Ramos (cell line): ENCODE measurements around the gene MYOZ3.

Experiments
- in situ Hi-C: fragments of 300-500 bp; cut with MboI; formaldehyde crosslinking; loops from one replicate; pipeline ENCODE4 v1.14.3; 2022; ENCODE audit warnings: low sequenced_read_pairs; ENCODE audit not compliant: unreplicated experiment

Gene MYOZ3

DNA sequence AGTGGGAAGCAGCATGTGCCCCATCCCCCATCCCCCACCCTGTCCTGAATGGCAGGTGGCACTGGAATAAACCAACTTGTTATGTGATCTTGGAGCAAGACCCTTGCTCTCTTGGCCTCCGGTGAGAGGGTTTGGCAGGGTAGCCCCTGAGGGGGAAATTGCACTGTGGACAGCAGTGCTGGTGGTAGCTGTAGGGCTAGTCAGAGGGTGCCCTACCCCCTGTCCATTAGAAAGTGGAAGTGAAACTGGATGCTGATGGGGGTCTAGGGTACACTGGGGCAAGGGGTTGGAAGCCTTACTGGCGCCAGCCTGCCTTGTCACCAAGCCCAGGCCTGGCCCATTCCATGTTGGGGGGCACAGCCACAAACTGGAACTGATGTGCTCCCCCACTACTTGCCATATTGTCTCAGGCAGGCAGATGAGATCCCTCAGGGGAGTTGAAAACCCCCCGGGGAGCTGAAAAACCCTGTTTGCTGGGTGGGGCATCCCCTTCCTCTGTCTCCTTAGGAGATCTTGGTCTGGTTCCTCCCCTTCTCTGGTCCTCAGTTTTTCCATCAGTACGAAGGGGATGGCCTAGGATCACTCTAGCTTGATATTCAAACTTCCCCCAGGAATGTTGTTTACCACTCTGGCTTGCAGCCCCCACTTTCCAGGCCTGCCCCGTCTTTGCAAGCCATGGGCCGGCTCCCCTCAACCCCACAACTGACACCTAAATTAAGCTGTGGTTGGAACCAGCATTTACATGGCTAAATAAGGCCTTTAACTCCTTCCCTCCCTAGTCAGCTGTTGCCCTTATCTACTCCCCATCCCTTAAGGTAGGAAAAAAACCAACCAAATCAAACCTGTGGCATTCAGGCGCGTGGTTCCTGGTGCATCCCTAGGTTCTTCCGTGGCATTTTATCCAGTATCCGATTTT lies 35.0 kb upstream of the MYOZ3 start:
- in situ Hi-C loops, result no loop called here

DNA sequence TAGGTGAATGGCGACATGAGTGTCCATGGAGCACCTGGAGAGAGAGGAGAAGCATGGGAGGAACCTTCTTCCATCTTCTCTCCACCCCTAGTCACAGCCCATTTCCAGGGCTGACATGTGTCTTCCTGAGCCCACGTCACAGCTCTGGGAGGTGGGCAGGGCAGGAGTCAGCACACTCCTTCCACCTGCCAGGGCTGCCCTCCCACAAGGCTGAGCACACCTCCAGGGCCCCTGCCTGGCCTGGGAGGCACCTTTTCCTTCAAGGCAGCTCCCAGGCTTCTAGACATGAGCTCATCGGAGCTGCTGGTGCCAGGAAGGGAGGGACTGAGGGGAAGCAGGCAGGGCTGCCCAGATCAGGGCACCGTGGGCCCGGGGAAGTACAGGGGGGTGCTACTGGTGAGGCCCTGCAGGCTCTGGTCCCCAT lies 34.2 kb upstream of the MYOZ3 start:
- in situ Hi-C loops, result no loop called here

DNA sequence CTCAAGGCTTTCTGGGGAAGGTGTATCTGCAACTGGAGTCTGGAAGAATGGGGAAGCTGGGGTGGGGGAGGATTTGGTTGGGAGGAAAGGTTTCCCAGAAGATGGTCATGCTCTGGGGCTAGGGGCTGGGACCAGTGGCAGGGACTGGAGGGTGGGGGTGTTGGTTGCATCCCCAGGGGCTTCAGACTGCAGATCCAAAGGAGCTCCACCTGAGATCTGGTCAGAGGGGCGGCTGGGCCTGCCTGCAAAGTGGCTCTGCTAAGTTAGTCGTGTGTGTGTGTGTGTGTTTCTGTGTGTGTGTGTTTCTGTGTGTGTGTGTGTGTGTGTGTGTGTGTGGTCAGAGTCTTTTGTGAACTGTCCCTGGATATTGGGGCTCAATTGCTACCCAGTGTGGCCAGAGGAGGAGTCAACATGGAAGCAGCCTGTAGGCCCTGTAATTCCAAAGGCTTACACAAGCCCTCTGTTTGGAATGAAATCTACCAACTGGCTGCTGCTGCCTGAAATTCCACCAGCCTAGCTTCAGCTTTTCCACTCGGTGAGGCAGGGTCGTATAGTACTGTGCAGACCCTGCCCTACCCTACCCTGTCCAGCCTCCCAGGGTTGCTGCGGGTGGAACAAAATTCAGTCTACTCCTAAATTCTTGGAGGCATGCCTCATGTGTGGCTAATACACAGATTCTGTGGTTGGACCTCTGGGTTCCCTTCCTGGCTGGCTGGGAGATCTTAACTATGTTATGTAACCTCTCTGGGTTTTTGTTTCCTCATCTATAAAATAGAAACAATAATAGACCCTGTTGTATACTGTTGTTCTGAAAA lies 33.1 kb upstream of the MYOZ3 start:
- in situ Hi-C loops, result no loop called here

DNA sequence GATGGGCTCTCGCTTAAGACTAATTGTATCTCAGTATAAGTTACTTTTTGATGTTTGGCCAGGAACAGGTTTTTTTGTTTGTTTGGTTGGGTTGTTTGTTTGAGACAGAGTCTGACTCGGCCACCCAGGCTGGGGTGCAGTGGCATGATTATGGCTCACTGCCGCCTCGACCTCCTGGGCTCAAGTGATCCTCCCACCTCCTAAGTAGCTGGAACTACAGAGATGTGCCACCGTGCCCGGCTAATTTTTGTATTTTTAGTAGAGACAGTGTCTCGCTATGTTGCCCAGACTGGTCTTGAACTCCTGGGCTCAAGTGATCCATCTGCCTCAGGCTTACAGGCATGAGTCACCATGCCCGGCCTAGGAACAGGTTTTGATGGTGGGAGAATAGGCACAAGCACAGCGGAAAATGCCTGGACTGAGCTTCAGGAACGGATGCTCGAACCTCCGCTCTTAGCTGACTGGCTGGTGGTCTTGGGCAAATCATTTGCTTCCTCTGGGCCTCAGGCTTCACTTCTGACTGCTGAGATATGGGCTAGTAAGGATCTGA lies 32.0 kb upstream of the MYOZ3 start:
- in situ Hi-C loops, result no loop called here

DNA sequence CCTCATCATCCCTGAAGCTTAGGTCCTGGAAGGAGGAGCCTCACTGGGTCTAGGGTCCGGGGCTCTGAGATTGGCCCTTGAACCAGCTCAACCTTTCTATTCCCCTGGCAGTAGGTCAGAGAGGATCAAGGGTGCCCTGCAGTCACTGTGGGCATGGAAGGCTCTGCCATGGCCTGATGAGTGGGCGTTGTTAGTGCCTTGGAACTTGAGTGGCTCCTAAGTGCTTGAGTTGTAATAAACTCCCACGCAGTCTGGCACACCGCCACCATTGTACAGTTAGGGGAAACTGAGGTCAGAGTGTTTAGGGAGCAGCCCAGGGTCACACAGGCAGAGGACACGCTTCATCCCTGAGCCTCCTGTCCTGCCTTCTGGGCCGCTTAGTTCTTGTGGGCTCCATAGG lies 31.0 kb upstream of the MYOZ3 start:
- in situ Hi-C loops, result no loop called here

DNA sequence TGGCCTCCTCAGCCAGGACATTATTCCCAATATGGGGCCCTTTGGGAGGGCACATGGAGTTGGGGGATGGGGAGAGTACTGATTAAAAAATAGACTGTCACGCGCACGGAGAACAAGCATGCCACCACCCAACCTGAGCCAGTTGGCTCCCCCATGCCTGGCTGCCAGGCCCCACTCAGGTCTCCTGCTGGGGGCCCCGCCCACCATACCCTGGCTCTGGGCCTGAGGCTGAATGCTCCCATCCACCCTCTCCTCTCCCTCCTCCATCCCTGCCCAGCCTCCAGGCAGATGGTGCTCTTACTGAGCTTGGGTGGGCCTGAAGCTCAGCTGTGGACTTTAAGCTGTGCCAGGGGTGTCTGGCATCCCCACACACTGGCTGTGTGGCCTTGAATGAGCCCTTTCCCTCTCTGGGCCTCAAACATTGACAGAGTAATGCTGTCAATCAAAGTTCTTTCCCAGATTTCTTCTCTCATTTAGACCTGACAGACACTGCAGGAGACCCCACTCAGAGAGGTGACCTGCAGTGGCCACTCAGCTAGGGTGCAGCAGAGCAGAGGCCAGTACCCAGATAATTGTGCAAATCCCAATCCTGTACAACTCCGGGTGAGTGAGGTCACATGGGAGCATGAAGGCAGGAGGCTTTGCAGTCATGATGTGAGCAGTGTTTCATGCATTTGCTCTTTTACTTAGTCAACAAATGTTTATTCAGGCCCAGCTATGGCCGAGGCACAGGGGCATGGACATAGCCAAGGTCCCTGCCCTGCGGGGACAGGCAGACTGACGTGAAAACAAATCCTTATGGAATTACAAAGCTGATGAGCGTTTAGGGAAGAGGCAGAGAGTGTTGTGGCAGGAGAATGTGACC lies 30.4 kb upstream of the MYOZ3 start:
- in situ Hi-C loops, result no loop called here

DNA sequence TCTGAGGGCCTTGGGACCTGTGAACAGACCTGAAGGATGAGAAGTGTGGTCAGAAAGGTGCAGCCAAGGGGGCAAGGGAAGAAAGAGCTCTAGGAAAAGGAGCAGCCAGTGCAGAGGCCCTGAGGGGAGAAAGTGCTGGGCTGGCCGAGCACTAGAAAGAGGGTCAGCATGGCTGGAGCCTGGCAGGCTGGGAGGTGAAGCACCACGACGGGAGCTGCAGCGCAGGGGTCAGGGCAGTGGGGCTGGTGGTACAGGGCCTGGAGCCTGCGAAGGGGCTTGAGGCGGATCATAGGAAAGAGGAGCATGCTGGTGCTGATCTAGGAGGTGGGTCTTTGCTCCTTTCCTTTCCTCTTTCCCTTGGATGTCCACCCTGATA lies 29.7 kb upstream of the MYOZ3 start:
- in situ Hi-C loops, result no loop called here

DNA sequence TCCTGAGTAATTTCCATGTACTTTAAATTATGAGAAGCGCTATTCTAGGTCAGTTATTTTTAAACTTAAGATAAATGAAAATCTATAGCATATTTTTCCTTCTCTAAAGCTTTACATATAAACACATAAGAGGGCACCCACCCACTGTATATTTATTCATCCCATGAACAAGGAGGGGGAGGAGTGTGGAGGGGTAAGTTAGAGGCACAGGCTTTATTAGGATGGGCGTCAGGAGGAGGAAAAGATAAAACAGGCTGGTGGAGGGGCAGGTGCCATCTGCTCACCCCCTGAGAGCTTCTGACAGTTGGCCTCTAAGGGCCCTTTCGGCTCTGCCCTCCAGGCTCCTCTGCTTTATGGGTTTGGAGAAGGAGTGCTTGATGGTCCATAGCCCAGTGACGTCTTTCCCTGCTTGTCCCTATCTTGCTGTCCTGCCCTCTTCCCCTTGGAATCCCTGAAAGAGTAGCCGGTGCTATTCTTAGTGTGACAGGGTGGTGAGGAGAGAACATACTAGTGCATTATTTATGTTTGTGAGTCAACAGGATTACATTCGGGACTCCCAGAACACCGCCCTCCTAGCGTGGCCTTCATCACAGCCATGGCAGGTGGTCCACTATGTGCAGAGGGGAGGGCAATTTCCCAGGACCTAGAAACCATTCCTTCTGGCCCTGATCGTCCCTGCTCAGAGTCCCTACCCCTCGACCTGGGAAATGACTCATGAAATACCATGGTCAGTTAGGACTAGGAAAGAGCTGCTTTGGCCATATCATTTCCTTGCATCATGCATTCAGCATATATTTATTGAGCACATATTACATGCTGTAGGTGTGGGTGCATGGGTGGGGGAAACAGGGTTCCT lies 28.5 kb upstream of the MYOZ3 start:
- in situ Hi-C loops, result no loop called here

DNA sequence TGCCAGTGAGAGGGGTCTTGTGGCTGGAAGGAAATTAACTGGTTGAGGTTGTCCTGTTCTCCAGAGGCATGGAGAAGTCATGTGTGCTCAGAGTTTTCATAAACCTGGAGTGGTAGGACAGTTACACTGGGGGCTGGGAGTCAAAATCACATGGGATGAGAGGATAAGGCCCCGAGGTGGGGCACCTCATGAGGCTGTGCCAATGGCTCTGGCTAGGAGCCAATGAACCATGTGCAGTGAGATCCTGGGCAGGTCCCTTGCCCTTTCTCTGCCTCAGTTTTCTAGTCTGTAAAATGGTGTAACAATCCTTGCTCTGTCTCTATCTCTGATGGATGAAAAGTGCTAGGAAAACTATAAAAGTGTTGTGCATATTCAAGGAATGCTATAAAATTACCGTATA lies 27.6 kb upstream of the MYOZ3 start:
- in situ Hi-C loops, result no loop called here

DNA sequence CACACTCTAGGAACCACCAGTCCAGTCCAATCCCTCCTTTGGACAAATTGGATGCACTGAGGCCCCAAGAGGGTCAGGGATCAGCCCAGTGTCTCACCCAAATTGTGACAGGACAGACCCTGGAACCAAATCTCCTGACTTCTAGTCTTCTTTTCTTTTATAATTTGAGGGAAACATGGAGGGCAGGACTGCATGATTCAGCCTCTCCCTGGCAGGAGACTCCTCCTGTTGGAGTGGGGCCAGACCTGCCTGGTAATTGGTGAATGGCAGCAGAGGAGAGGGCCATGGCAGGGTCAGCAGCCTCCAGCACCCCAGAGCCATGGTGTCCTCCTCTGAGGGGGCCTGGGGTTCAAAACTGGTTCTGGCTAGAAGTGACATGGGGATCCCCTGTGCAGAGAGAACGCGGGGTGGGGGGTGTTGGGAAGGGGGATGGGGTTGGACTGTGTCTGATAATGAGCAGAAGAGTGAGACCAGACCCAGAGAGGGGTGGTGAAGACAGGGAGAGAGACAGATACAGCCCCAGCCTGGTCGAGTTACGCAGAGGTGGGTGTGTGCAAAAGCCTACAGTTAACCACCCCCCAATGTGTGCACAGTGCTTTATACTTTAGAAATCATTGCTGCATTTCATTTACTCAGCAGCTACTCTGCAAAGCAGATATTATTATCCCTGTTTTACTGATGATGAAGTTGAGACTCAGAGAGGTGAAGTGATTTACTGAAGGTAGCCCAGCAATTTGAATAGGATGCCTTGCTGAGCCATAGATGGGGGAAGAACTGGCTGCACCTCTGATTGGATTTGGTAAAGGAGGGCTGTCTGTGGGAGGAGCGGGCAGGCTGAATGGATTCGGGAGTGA lies 24.4 kb upstream of the MYOZ3 start:
- in situ Hi-C loops, result no loop called here

DNA sequence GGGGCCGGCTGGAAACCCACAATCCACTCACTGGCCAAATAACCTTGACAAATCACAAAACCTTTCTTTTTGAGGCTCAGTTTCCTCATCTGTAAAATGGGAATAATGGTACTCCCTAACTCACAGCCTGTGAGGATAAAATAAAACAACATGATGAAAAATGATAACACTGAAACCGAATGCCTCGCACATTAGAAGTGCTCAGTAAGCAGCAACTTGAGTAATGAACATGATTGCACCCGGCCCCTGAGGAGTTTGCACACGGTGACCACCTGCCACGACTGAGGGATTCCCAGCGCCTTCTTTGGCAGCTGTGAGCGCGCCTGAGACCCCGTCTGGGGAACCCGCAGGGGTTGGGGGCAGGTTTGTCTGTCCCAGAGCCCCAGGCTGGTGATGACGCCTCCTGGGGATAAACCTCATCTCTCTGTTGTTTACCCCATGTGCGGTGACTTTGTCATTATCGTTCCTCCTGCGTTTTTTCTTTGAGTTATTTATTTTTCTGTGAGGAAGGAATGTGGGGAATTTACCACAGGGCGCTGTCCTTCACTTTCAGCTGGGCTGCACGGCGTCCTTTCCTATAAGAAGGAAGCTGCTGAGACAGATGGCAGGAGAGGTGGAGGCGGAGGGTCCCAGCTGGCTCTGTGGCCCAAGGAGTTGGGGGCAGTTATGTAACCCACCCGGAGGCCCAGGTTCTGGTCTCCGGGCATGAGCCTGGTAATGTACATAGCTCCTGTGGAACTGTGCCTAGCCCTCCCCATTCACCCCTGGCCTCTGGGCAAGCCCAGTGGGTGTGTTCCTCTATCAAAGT lies 23.6 kb upstream of the MYOZ3 start:
- in situ Hi-C loops, result no loop called here

DNA sequence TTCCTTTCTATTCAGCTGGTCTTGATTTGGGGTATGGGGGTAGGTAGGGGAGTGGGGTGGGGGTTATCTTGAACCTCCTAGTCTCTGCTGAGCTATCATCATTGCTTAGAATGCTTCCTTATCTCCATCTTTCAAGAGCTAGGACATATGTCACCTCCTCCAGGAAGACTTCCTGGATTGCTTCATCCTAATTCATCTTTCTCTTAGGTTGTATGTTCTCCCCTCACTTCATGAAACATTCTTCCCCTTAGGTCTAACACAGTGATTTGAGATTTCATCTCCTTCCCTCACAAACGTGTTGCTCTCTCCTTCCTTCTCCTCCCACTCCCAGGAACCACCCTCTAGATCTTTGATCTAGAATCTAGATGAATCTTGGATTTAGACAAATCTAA lies 23.0 kb upstream of the MYOZ3 start:
- in situ Hi-C loops, result no loop called here

DNA sequence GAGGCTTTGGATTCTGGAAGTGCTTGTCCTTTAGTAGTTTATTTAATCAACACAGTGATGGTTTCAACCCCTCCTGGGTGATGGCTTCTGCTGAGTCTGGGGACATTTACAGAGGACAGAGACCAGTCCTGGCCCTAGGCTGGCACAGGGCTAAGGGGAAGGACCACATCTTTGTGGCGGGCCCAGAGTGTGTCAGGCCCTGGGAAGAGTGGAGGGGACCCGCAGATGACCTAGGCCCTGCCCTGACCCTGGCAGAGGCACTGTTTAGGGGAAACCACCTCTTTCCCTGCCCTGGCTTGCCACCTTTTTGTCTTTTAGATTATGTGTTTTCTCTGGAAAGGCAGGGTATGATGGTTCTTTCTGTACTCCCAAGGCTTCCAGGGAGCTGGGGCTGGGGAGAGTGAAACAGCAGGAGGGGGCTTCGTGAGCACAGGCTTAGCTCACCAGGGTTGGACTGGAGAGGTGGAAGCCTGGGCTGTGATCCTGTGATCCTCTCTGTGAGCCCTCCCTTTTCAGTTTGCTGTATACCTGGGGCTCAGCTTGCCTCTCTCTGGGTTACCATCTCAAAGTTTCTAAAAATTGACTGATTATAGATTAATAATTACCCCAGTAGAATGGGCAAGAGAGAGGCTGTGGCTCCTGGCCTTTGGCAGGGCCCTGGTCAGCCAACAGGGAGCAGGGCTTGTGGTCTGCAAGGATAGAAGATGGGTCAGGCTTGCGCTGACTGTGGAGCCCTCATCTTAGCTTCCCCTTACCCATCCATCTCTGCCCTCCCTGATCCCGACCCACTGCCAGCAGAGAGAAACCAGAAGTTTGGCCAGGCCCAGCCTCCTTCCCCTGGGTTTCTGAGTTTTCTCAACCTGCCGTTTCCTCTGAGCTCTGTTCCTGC lies 22.3 kb upstream of the MYOZ3 start:
- in situ Hi-C loops, result no loop called here

DNA sequence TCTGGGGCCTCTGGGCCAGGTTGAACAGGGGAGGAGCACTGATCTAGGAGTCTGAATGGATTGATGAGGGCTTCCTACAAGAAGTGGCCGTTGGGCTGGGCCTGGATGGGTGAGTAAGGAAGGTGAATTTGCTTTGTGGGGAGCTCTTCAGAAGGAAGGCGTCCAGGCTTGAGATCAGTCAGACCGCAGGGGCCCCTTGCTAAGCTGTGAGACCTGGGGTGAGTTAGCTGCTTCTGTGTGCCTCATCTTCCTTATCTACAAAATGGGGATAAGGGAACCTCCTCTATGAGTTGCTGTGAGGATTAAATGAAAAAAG lies 21.7 kb upstream of the MYOZ3 start:
- in situ Hi-C loops, result no loop called here

DNA sequence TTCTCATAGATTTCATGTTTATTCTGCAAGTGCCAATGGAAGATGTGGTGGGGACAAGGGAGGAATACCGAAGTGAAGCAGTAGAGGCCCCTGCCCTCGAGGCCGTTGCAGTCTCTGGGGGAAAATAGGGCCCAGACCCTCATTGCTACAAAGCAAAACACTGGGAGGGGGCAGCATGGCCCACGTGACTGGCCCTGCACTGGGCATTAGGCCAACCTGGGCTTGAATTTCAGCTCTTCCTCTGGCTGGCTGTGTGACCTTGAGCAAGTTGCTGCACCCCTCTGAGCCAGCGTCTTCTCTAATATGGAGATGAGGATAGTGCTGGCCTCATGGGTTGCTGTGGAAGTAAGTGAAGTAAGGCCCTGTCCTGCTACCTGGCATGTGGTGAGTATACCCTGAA lies 21.3 kb upstream of the MYOZ3 start:
- in situ Hi-C loops, result no loop called here

DNA sequence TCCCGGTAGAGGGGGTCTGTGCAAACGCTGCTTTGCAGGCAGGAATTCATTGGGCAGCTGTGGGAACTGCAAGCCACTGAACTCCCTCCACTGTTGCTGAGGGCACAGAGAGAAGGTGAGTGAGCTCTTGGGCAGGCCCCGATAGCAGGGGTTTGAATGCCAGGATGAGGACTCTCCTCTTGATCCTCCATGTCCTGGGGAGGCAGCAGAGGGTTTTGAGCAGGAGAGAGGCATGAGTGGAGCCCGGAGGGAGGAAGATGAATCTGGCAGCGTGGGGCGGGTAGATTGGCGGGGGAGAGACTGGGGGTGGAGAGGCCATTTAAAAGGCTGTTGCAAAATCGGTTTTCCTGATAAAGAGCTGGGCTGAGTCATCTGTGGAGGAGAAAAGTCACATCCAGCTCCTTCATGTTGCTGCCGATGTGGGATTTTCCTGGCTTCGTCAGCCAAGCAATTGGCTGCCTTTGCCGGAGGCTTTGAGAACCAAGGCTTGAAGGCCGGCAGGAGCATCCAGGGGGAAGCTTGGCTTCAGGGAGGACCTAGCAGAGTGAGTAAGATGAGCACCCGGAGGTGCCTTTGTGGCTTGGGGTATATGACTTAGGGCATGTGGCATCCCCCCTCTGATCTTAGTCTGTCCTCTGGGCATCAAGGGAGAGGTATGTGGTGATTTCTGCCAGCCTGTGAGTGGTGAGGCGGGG lies 20.6 kb upstream of the MYOZ3 start, which contains the start of gene SYNPO:
TSS of gene SYNPO (plus strand) at position 350 of the 695 bp plus-strand sequence. CDS start 7,616 bp downstream, outside the sequence.
- in situ Hi-C loops, result no loop called here
